DMS79 treated with DMSO at 0.1 percent for 48 hours (cell line): ENCODE results near the gene LONRF3.
"Not testable (repeated sequence)": the region's sequence is repeated elsewhere in the genome, so short reads cannot be mapped to it uniquely, and the experiment has no call there.

Experiments
- DNase-seq: peaks from one replicate; lab custom pipeline; 2025; lab: John Stamatoyannopoulos, UW

LONRF3 gene

GRCh38 chrX:118988911-118989310 is 14.5 kb downstream of the LONRF3 start:
- no peak for DNase-seq

- DNase-seq: no peak
Observed at GRCh38 chrX:118989886-118990285, 15.5 kb downstream of the LONRF3 start.

- DNase-seq: no peak
Observed at GRCh38 chrX:118990512-118991227, 16.3 kb downstream of the LONRF3 start.

- not testable (repeated sequence) for DNase-seq
Observed at GRCh38 chrX:118992441-118993121, 18.2 kb downstream of the LONRF3 start.

GRCh38 chrX:119003462-119003861 is 29.0 kb downstream of the LONRF3 start:
- no peak for DNase-seq

- peak; percentile 3 for DNase-seq
Observed at GRCh38 chrX:119004920-119005524, 30.6 kb downstream of the LONRF3 start.

GRCh38 chrX:119007189-119007770 is 32.9 kb downstream of the LONRF3 start:
- DNase-seq: no peak

- no peak for DNase-seq
Observed at GRCh38 chrX:119008110-119008744, 33.8 kb downstream of the LONRF3 start.

- no peak for DNase-seq
Observed at GRCh38 chrX:119009071-119009470, 34.7 kb downstream of the LONRF3 start.

- no peak for DNase-seq
Observed at GRCh38 chrX:119010491-119010890, 36.1 kb downstream of the LONRF3 start.

- DNase-seq: no peak
Observed at GRCh38 chrX:119013164-119013563, 38.7 kb downstream of the LONRF3 start.

- no peak for DNase-seq
Observed at GRCh38 chrX:119015407-119016237, 41.2 kb downstream of the LONRF3 start.

- no peak for DNase-seq
Observed at GRCh38 chrX:119017077-119017476, 42.7 kb downstream of the LONRF3 start.

GRCh38 chrX:119025900-119026299 is 51.5 kb downstream of the LONRF3 start:
- no peak for DNase-seq

GRCh38 chrX:119026344-119026743 is 51.9 kb downstream of the LONRF3 start:
- DNase-seq: not testable (repeated sequence)

GRCh38 chrX:119027960-119028732 is 53.7 kb downstream of the LONRF3 start:
- DNase-seq: not testable (repeated sequence)

- no peak for DNase-seq
Observed at GRCh38 chrX:119028733-119029330, 54.4 kb downstream of the LONRF3 start.

GRCh38 chrX:119029656-119030055 is 55.2 kb downstream of the LONRF3 start:
- not testable (repeated sequence) for DNase-seq

- no peak for DNase-seq
Observed at GRCh38 chrX:119030990-119031389, 56.6 kb downstream of the LONRF3 start.
